ENCODE data around the gene INMT.

INMT gene

DNA sequence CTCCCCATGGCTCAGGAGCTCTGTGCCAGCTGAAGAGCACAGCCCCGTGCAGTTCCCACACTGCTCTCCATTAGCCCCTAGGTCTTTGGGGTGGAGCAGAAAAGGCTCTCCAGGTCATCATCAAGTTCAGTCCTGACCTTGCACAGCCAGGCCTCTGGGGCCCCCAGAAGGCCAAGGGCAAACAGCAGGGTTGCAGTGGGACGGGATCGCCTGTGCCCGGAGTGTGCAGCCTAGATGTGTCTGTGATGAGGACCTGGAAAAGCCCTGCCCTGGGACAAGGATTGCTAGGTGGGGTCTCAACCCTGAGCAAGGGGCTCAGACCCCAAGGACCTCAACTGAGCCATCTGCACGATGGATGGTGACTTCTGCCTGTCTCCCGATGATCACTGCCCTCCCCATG lies 549 bp downstream of the INMT start:
- Histone ChIP-seq H3K4me3 (ENCODE audit: low read depth, low read length, poor library complexity, severe bottlenecking) (no peak overlapping the region), H3K79me2 (ENCODE audit: insufficient read depth, low read length) (no peaks in the 10 kb centered on the region), H3K36me3 (ENCODE audit: insufficient read depth, low read length) (no peaks in the 10 kb centered on the region), H3K4me2 (ENCODE audit: low read length) (no peak overlapping the region), H3K27me3 (ENCODE audit: insufficient read depth, low read length) (peaks cover 4% of the 10 kb centered on the region; the same call in 1 of the 2 replicates), H3K9me2 (ENCODE audit: low read depth, low read length) (no peaks in the 10 kb centered on the region), H4K20me1 (ENCODE audit: insufficient read depth, low read length) (no peaks in the 10 kb centered on the region), H2AFZ (ENCODE audit: low read length) (no peak overlapping the region), H3K4me1 (ENCODE audit: insufficient read depth, low read length, severe bottlenecking) (no peaks in the 10 kb centered on the region), H3K9me3 (ENCODE audit: low read length) (no peaks in the 10 kb centered on the region), H3K9ac (ENCODE audit: low read length) (no peak overlapping the region), H3F3A (ENCODE audit: insufficient read depth, low read length) (no peaks in the 10 kb centered on the region), H3K27ac (ENCODE audit: low read depth, low read length, poor library complexity, severe bottlenecking) (no peak overlapping the region)
- TF ChIP-seq EZH2 (IDR thresholded peaks at IDR 0.05; ENCODE audit: borderline replicate concordance, low read length), result no peak
- TF ChIP-seq, protein P1, sequence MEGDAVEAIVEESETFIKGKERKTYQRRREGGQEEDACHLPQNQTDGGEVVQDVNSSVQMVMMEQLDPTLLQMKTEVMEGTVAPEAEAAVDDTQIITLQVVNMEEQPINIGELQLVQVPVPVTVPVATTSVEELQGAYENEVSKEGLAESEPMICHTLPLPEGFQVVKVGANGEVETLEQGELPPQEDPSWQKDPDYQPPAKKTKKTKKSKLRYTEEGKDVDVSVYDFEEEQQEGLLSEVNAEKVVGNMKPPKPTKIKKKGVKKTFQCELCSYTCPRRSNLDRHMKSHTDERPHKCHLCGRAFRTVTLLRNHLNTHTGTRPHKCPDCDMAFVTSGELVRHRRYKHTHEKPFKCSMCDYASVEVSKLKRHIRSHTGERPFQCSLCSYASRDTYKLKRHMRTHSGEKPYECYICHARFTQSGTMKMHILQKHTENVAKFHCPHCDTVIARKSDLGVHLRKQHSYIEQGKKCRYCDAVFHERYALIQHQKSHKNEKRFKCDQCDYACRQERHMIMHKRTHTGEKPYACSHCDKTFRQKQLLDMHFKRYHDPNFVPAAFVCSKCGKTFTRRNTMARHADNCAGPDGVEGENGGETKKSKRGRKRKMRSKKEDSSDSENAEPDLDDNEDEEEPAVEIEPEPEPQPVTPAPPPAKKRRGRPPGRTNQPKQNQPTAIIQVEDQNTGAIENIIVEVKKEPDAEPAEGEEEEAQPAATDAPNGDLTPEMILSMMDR (IDR thresholded peaks at IDR 0.05; ENCODE audit: low read length), result no peak

- Histone ChIP-seq H3F3A (ENCODE audit: insufficient read depth, low read length) (no peaks in the 10 kb centered on the region), H3K27ac (ENCODE audit: low read depth, low read length, poor library complexity, severe bottlenecking) (no peak overlapping the region), H3K9me2 (ENCODE audit: low read depth, low read length) (no peaks in the 10 kb centered on the region), H3K9ac (ENCODE audit: low read length) (no peak overlapping the region), H3K9me3 (ENCODE audit: low read length) (no peaks in the 10 kb centered on the region), H3K79me2 (ENCODE audit: insufficient read depth, low read length) (no peaks in the 10 kb centered on the region), H3K36me3 (ENCODE audit: insufficient read depth, low read length) (no peaks in the 10 kb centered on the region), H3K4me3 (ENCODE audit: low read depth, low read length, poor library complexity, severe bottlenecking) (no peak overlapping the region), H3K4me1 (ENCODE audit: insufficient read depth, low read length, severe bottlenecking) (no peaks in the 10 kb centered on the region), H4K20me1 (ENCODE audit: insufficient read depth, low read length) (no peaks in the 10 kb centered on the region), H3K27me3 (ENCODE audit: insufficient read depth, low read length) (peaks cover 4% of the 10 kb centered on the region; the same call in 1 of the 2 replicates), H2AFZ (ENCODE audit: low read length) (no peak overlapping the region), H3K4me2 (ENCODE audit: low read length) (no peak overlapping the region)
- TF ChIP-seq EZH2 (IDR thresholded peaks at IDR 0.05; ENCODE audit: borderline replicate concordance, low read length), result no peak
- TF ChIP-seq, protein P1 (IDR thresholded peaks at IDR 0.05; ENCODE audit: low read length), result no peak
These were observed 1.0 kb downstream of the INMT start for GRCh38 chr7:30752979-30753378.

DNA sequence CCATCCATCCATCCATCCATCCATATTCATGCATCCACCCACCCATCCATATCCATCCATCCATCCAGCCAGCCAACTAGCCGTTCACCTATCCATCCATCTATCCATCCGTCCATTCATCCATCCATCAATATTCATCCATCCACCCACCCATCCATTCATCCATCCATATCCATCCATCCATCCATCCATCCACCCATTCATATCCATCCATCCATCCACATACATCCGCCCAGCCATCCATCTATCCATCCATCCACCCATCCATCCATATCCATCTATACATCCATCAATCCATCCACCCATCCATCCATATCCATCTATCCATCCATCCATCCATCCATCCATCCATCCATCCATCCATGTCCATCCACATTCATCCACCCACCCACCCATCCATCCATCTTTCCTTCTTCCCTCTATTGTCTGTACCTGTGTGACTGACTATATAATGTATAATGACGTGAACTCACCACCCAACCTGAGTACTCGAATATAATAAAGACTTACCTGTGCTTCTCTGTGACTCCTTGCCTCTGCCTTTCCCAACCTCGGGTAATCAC lies 2.5 kb downstream of the INMT start:
- H3K36me3 ChIP-seq (ENCODE audit: insufficient read depth, low read length), result no peaks in the 10 kb centered on the region
- H3K9me3 ChIP-seq (ENCODE audit: low read length), result no peaks in the 10 kb centered on the region
- H3F3A ChIP-seq (ENCODE audit: insufficient read depth, low read length), result no peaks in the 10 kb centered on the region
- H3K4me1 ChIP-seq (ENCODE audit: insufficient read depth, low read length, severe bottlenecking), result no peaks in the 10 kb centered on the region
- no peak overlapping the region for H3K9ac ChIP-seq (ENCODE audit: low read length)
- no peak overlapping the region for H2AFZ ChIP-seq (ENCODE audit: low read length)
- no peaks in the 10 kb centered on the region for H3K9me2 ChIP-seq (ENCODE audit: low read depth, low read length)
- peaks cover 4% of the 10 kb centered on the region; the same call in 1 of the 2 replicates for H3K27me3 ChIP-seq (ENCODE audit: insufficient read depth, low read length)
- H3K4me3 ChIP-seq (ENCODE audit: low read depth, low read length, poor library complexity, severe bottlenecking), result no peak overlapping the region
- no peaks in the 10 kb centered on the region for H4K20me1 ChIP-seq (ENCODE audit: insufficient read depth, low read length)
- H3K4me2 ChIP-seq (ENCODE audit: low read length), result no peak overlapping the region
- TF ChIP-seq, protein P1 (IDR thresholded peaks at IDR 0.05; ENCODE audit: low read length), result no peak
- TF ChIP-seq EZH2 (IDR thresholded peaks at IDR 0.05; ENCODE audit: borderline replicate concordance, low read length), result no peak
- H3K79me2 ChIP-seq (ENCODE audit: insufficient read depth, low read length), result no peaks in the 10 kb centered on the region
- H3K27ac ChIP-seq (ENCODE audit: low read depth, low read length, poor library complexity, severe bottlenecking), result no peak overlapping the region

All from OCI-LY1 (cell line).